HG02981 (cell line): ENCODE measurements around the gene CYP3A4.
"Not testable (repeated sequence)": the region's sequence is repeated elsewhere in the genome, so short reads cannot be mapped to it uniquely, and the experiment has no call there.

ENCODE experiments used
- ATAC-seq: cut with Tn5 transposase; IDR thresholded peaks from one replicate; pipeline ENCODE4 v1.9.1; 2021; ENCODE audit warnings: mild to moderate bottlenecking, moderate library complexity; ENCODE audit not compliant: unreplicated experiment

Gene CYP3A4

DNA sequence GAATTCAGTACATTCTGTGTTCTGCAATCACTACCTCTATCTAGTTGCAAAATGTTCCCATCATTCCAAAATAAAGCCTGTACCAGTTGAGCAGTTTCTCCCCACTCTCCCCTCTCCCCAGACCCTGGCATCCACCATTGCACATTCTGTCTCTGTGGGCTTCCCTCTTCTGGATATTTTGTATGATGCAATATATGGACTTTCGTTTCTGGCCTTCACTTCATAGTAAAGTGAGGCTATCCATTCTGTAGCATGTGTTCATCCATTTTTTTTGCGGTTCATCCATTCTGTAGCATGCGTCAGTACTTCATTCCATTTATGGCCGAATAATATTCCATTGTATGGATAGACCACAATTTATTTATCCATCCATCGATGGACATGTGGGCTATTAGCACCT lies 9.5 kb upstream of the CYP3A4 start:
- ATAC-seq: no peak

- ATAC-seq: no peak
Measured at GRCh38 chr7:99792967-99793366, 9.0 kb upstream of the CYP3A4 start.

DNA sequence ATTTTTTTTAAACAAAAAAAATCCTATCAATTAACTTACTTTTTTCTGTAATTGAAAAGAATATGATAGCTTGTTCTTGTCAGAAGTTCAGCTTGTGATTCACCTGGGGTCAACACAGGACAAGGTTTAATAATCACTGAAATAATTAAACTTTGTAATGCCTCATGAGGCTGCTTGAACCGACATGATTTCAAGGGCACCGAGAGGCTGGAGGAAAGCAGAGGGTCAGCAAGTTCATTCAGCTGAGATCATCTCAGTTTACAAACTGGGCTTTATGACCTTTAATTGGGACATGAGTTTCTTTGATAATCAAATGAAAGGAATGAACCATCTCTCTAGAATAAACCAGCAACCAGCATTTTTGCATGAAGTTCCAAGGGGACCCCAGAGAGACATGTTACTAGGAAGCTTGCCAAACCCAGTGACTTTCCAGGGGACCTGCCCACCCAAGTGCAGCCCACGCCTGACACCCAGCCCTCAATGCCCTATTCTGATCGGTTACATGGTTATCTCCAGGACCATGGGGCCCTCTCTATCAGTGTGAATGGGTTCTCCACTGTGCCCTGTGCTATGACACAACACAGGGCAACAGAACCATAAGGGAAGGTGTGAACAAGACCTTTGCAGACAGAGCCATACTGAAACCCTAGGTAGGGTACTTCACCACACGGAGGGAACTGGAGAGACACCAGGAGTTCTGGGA lies 7.8 kb upstream of the CYP3A4 start:
- no peak for ATAC-seq

DNA sequence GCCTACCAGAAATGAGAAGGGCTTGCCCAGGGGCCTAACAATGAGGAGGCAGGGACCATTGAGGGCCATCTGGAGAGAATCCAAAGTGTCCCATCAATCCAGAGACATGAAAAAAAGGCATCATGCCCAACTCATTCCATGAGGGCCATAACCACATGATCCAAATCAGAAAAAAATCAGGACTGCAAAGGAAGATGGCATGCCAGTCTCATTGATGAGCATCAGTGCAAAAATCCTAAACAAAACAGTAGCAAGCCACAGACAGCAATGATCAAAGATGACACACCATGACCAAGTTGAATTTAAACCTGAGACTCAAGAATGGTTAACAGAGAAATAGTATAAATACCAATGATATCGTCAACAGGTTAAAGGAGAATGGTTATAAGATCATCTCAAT lies 7.0 kb upstream of the CYP3A4 start:
- no peak for ATAC-seq

- no peak for ATAC-seq
Measured at GRCh38 chr7:99790407-99790806, 6.4 kb upstream of the CYP3A4 start.

GRCh38 chr7:99789441-99790070 lies 5.6 kb upstream of the CYP3A4 start:
- no peak for ATAC-seq

DNA sequence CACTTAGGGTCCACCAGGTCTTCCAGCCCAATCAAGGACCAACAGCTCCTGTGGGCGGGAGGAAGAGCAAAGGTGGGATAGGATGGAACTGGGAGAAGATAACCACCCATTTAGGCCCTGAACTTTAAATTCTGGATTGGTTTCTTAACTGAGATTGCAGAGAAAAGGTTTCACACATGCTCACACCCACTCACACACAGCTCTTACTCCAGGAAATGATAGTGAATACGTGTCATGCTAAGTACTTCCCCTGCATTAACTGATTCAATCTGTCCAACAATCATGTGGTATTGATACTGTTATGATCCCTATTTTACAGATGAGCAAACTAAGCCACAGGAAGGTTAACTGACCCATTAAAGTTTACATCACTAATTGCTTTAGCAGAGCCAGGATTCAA lies 4.6 kb upstream of the CYP3A4 start:
- ATAC-seq: no peak

DNA sequence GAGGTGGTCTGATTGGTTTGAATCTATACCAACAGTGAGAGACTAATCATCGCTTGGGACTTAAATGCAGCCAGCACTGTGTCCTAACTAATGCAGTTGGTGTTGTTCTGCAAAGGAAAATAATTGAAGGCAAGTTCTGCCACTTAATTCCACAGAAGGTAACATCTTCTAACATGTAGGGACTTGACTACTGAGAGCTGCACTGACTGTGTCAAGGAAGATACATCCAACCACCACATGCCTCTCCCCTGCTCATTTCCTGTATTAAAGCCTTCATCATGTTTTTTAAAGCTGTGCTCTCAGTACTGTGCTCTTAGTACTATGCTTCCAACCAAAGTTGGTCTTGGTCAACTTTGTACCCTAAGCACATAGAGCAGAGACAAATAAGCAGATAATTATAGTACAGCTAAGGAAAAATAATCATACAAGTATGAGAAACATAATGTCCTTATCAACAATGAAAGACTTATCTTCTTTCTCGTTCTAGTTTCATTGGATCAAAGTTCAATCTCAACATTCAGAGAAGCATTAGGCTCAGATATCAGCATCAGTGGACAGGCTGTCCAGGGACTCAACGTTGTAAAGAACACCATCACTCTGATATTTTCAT lies 2.8 kb upstream of the CYP3A4 start:
- ATAC-seq: no peak

GRCh38 chr7:99785654-99786053 lies 1.7 kb upstream of the CYP3A4 start:
- ATAC-seq: not testable (repeated sequence)

DNA sequence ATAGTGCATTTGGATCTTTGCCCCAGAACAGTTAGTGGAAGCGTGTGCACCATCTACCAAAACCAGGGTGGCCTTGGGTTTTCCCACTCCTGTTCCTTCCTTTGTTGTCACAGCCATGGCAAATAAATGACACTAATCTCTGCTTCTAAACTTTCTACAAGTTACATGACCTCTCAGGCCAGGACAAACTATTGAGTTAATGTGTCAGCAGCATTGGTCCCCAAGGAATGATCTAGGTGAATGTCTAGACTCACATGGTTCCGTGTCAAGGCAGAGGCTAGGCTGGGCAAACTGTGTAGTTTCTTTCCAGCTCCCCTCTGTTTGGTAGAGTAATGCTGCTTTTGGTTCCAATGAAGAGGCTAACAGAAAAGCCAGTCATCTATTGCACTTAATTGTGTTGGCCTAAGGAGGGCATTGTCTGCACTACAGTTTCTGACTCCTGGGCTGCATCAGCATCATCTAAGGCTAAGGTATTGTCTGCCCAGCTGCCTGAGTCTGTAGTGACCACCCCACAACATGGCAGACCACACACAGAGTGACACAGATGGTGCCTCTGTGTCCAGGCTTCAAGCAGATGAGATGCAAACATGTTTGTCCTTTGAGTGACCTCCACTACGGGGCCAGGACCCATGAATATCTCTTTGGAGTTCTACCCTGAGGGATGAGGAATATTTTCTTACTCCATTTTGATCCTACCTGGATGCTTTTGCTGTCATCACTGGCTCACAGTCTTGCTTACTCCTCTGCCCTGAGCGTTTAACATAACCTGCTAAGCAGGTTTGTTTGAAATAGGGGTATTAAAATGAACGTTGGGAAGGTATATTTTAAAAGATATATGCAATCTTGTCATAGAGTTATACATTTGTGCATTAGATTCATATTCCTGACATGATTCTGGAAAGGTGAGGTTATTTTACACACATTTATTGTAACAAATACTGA lies 1.7 kb downstream of the CYP3A4 start:
- ATAC-seq: no peak

DNA sequence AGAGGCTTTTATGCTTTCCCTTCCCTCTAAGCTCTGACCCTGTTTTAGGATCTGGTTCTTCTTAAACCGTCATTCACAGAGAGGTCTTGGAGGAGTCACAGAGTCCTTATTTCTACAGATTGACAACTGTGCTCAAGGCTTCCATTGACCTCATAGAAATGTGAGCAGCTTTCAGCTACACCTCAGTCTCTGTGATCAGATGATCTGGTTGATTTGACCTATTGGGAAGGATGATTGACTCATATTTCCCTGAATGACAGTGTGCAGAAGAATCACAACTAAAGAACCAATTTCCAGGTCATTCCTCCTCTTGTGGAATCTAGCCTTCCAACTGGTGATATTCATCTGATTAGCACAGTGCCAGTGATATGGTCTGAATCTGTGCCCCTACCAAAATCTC lies 3.4 kb downstream of the CYP3A4 start:
- no peak for ATAC-seq

DNA sequence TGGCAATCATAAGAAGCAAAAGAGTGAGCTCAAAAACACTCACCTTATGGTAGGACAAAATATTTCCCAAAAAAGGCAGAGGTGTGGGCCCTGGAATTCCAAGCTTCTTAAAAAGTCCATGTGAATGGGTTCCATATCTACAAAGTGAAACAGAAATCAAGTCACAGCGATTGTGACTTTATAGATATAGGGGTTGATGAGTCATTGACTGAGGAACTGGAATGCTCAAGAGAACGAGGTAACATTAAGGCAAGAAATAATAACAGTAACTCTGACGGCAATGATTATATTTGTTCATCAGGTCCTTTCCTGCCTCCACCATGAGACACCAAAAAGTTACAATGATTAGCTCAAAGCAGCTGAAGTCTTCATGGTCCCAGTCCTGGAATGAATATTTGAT lies 4.0 kb downstream of the CYP3A4 start:
- no peak for ATAC-seq

DNA sequence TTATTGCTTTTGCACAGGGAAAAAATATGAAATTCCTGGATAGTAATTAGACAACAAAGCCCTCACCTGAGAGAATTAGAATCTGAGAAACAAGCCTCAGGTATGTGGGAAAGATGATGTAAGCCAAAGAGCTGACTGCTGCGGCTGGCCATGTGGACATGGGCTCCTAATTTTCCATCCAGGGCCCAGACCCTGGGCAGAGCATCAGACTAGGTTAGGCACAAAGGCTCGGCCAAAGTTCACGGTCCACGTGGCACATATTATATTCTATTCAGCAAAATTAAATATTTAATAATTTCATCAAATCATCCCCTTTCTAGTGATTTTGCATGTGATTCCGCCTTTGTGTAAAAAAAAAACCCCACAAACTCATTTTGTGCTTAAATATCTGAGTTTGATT lies 5.1 kb downstream of the CYP3A4 start:
- no peak for ATAC-seq

GRCh38 chr7:99773395-99773794 lies 10.6 kb downstream of the CYP3A4 start:
- ATAC-seq: not testable (repeated sequence)

DNA sequence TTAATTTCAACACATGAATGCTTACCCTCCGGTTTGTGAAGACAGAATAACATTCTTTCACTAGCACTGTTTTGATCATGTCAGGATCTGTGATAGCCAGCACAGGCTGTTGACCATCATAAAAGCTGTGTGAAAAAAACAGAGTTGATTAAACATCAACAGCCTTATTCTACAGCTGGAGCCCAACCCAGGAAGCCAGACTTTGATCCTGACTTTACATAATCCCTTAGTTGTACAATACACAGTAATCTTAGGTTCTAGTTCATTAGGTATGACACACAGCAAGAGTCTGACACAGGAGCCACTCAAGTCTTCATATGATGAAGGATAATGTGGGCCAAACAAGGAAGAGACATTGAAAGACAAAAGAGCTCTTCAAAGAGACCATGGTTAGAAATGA lies 11.4 kb downstream of the CYP3A4 start:
- no peak for ATAC-seq

GRCh38 chr7:99769494-99769893 lies 14.5 kb downstream of the CYP3A4 start:
- ATAC-seq: not testable (repeated sequence)

DNA sequence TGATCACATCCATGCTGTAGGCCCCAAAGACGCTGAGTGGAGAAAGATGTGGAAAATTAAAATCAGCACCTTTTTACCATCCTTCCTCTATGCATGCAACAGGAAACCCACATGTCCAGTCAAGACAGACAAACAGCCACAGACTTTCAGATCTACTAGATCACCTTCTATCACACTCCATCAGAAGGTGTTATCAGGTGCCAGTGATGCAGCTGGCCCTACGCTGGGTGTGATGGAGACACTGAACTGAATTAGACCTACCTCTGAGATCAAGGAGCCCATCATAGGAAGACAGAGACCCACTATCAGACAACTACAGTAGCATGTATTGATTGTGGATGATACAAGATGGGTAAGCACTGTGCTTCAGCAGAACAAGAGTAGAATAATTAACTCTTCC lies 15.5 kb downstream of the CYP3A4 start:
- no peak for ATAC-seq

GRCh38 chr7:99767662-99768061 lies 16.3 kb downstream of the CYP3A4 start:
- peak; percentile 74 for ATAC-seq

DNA sequence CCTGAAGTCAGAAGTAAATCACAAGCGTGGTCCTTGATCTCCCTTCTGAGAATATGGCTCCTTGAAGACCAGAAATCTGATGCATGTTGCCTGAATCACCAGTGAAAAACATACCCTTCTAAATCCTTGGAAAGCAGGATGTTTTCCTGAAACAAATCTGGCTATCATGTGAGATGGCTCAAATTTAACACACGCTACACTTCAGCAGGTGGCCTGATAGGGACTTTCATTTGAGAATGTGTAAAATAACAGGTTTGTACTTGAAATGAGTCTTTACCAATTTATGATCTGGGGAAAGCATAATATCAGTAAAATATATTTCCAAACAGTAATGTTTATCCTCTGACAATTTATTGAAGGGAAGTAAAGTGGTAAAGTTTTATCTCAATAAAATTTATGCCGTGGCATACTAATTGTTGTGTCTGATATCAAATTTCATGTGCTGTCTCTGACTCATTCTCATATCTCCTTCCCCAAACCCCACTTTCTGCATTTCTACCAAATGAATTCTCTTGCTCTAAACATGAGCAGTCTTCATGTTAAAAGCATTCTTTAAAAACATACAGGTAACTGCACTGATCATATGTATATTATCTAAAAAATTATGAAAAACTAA lies 17.4 kb downstream of the CYP3A4 start:
- no peak for ATAC-seq

- no peak for ATAC-seq
Measured at GRCh38 chr7:99764478-99764877, 19.5 kb downstream of the CYP3A4 start.
